GM12892 (cell line): ENCODE results near the gene SYT2.
"Not testable (repeated sequence)": the region's sequence is repeated elsewhere in the genome, so short reads cannot be mapped to it uniquely, and the experiment has no call there.

ENCODE experiments used
- DNase-seq: peaks from one replicate; pipeline ENCODE4 v3.0.0; 2011; ENCODE audit not compliant: insufficient read length
- FAIRE-seq: peaks from 2 replicates; lab custom pipeline; 2011; peaks lifted over from hg19 to GRCh38; lab: Jason Lieb, UNC
- POLR2A ChIP-seq: IDR thresholded peaks from 2 replicates; pipeline ENCODE4 v1.6.1; 2011; ENCODE audit warnings: low read depth, low read length, control low read depth
- POLR2AphosphoS5 ChIP-seq: IDR thresholded peaks from 2 replicates; pipeline ENCODE4 v1.6.1; 2011; ENCODE audit warnings: low read depth, low read length, control low read depth
- TAF1 ChIP-seq: IDR thresholded peaks from 2 replicates; pipeline ENCODE4 v1.6.1; 2011; ENCODE audit warnings: low read depth, mild to moderate bottlenecking, control low read depth, low read length, borderline replicate concordance

Gene SYT2

DNA sequence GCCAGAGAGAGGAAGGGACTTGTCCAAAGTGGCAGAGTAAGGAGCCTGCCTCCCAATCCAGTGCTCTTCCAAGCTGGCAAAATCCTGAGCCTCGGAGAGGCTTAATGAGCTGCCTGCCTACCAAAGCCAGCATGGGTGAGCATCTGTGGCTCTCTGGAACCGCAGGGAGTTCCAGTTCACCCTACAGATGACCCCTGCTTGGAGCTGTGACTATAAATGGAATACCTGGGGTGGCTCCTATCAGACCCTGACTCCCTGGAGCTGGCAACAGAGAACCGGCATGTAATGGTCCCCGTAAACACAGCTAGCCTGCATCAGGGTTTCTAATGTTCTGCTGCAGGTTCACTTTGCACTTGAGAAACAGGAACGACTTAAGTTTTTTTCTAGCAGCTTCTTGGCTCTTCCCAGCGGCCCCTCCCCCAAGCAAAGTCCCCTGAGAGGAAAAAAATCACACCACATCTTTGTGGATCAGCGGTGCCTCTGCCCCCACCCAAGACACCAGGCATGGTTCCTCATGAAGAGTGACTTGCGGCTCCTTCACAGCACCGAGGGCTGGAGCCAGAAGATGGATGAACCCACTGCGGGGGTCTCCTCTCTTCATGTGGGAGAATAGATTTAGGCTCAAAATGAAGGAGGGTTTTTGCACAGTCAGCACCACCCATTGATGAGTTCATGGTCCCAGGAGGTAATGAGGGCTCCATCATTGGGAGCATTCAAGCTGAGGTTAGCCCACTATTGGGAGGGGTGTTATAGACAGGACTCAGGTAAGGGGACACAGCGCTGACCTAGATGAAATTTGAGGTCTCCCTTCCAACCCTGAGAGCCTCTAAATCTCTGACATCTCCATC lies 79.0 kb downstream of the SYT2 start:
- DNase-seq (no peak), FAIRE-seq (no peak)
- TF ChIP-seq POLR2A (no peak), TAF1 (no peak), POLR2AphosphoS5 (no peak)

DNA sequence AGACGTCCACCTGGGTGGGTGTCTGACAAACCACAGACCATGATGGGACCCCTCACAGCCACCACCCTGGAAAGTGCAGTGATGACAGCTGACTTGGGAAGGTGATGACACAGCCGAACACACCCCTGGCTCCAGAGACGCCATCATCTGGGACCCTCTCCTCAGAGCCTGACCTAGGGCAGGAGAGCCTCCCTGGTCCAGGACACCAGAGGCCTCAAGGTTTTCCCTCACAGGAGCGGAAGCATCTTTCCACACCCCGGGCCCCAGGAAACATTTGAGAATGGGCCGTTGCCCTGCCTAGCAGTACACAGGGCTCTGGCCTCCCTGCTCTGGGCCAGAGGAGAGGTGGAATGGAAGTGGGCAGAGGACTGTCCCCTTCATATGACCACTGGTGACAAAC lies 79.7 kb downstream of the SYT2 start:
- no peak for FAIRE-seq
- no peak for DNase-seq
- TF ChIP-seq TAF1 (no peak), POLR2A (no peak), POLR2AphosphoS5 (no peak)

DNA sequence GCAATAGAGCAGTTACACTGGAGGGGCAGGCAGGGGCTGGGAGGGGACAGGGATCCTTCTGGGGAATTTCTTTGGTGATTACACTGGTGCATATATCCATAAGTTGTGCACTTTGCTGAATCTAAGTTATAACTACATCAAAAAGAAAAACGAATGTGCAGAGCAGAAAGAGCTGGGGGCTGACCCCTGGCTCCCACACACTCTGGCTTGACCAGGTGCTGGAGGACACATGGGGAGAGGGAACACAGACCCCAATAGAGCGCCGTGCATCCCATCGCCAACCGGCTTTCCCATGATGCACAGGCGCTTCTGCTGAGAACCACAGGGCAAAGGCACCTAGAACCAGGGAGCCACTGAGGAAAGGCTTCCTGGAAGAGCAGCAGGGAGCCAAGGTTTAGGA lies 80.2 kb downstream of the SYT2 start:
- DNase-seq, FAIRE-seq: not testable (repeated sequence)

DNA sequence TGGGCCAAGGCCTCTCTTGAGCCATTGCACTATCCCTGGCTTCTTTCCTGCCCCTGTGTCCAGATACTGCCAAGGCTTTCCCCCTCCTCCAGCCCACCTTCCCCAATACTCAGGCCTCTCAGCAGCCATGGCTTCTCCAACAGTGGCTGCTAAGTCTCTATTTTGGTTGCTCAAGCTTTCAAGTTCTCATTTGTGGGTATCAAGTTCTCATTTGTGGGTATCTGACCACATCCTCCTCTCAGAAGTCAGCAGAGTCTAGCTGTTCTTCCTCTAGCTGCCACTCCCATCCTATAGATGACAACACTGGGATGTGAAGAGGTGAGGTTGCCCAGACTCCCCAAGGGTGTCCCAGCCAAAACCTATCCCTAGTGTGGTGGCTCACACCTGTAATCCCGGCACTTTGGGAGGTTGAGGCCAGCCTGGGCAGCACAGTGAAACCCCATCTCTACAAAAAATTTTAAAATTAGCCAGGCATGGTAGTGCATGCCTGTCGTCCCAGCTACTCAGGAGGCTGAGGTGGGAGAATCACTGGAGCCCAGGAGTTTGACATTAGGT lies 80.9 kb downstream of the SYT2 start:
- FAIRE-seq, DNase-seq: not testable (repeated sequence)

DNA sequence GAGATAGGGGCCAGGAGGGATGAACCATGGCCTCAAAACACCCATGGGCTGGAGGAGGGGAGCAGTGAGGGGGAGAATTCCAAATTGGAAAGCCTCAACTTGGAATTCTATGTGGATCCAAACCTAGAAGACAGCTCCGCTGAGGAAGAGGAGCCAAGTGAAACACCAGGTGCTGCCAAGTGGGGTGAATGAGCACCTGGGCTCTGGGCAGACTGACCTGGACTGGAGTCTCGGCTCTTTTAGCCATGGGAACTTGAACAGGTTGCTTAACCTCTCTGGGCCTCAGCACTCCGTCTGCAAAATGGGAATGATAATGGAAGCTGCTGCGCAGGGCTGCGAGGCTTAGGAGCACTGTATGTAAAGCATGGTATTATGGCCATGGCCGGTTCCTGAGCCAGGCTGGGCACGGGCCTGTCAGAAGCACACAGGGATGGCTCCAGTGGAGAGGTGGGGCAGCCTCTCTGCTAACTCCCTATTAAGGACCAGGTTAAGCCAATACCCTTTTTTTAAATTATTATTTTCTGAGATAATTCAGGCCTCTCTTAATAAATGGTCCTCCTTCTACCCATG lies 81.5 kb downstream of the SYT2 start:
- TF ChIP-seq POLR2A (no peak), POLR2AphosphoS5 (no peak), TAF1 (no peak)
- no peak for FAIRE-seq
- DNase-seq = no peak

DNA sequence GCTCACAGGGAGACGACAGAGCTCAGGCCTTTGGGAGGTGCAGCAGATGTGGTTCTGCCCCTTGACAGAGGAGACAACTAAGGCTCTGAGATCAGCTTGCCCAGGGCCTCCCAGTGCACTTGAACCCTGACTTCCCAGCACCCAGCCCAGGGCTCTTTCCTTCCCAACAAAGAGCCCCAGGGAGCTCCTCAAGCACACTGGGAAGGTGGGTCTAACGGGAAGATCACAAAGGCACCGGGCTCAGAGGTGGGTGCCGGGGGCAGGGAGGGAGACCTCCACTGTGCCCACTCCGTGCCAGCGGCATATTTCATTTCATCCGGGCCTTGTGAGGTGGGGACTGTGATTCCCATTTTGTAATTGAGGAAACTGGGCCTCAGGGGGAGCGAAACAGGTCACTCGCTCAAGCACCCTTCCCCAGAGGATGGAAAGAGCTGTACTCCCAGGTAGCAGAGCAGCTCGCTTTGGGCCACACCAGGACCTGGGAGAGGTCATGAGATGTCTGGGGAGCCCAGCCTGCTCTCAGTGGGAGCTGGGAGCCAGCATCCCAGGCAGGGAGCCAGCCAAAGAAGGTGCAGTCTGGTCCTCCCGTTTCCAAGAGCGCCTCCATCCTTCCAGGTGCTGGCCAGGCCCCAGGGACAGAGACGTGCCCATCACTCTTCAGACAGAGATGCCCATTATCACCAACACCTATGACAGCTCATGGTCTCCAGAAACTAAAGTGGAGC lies 82.3 kb downstream of the SYT2 start:
- FAIRE-seq (no peak), DNase-seq (no peak)
- no peak for TF ChIP-seq POLR2A
- no peak for TF ChIP-seq TAF1
- TF ChIP-seq POLR2AphosphoS5 = no peak

DNA sequence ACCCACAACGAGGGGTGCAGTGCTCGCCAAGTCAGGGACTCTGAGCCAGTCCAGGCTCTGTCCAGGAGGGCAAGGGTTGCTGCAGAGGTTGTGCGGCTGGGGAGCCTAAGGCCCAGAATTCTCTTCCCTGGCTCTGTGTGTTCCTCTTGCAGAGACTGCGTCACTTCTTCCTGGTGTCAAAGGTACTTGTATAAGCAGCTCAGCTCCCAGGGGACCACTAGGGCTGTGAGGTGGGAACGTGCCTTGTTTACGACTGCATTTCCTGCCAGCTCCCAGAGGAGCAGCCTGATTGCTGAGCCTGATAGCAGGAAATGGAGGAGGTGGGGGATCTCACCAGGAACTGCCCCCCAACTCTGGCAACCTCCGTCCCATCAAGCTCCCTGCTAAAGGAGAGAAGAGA lies 83.2 kb downstream of the SYT2 start:
- not testable (repeated sequence) for FAIRE-seq, DNase-seq

DNA sequence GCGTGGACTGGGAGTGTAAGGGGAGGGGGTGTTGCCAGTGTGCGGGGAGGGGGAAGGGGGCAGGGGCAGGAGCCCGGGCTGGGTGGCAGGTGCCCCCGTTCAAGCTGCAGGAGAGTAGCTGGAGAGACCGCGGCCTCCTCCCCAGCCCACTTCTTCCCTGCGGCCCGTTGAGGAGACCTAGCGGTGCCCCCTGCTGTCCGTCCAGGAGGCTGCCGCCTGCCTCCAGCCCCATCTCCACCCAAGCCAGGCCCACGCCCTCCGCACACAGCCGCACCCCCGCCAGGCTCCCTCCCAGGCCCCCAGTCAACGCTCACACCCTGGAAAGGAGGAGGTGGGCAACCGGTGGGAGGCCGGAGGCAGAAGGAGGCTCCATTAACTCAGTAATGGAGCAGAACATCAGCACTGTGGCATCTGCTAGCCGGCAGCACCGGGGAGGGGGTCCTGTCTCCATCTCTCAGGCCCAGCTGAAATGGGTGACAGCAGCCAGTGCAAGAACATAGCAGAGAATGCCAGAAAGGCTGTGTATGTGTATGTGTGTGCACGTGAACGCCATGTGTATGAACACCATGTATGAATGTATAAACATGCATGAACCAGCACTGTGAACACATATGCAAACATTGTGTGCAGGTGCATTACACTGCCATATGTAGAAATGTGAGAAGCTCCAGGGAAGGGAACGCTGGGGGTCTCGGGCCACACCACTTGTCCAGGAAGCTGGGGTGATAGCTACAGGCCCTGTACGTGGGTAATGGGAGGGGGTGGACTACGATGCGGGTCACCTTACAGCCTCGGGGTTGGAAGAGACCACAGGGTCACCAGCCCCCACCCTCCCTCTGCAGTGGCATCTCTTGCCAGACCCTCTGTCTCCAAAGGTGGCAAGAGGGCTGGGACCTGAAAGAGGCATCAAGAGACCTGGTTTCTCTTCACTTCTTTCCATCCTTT lies 84.6 kb downstream of the SYT2 start:
- DNase-seq = peak; percentile 84
- TF ChIP-seq POLR2AphosphoS5 (no peak), POLR2A (no peak), TAF1 (no peak)
- FAIRE-seq = no peak

DNA sequence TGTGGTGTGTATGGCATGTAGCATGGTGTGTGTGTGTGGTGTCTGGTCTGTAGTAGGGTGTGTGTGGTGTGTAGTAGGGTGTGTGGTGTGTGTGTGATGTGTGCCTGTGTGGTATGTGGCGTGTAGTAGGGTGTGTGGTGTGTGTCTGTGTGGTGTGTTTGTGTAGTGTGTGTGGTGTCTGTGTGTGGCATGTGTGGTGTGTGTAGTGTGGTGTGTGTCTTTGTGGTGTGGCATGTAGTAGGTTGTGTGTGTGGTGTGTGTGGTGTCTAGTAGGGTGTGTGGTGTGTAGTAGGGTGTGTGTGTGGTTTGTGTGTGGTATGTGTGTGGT lies 85.5 kb downstream of the SYT2 start:
- no peak for DNase-seq
- FAIRE-seq = peak; percentile 97
- TF ChIP-seq POLR2AphosphoS5 (no peak), POLR2A (no peak), TAF1 (no peak)

DNA sequence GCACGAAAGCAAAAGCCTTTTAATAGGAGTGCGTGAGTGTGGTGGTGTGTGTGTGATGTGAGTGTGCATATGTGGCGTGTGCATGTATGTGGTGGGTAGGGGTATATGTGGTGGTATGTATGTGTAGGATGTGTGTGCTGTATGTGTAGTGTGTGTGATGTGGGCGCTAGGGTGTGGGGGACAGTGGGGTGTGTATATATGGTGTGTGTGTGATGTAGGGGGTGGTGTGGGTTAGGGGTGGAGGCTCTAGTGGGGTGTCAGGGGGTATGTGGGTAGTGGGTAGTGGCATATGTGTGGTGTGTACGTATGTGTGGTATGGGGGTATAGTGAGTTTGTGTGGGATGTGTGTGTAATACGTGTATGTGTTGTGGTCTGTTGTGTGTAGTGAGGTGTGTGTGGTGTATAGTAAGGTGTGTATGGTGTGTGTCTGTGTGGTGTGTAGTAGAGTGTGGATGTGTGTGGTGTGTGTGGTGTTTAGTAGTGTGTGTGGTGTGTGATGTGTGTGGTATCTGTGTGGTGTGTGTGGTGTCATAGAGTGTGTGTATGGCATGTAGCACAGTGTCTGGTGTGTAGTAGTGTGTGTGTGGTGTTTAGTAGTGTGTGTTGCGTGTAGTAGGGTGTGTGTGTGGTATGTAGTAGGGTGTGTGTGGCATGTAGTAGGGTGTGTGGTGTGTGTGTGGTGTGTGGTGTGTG lies 86.0 kb downstream of the SYT2 start:
- no peak for DNase-seq
- FAIRE-seq = peak; percentile 30
- TF ChIP-seq TAF1 (no peak), POLR2AphosphoS5 (no peak), POLR2A (no peak)

DNA sequence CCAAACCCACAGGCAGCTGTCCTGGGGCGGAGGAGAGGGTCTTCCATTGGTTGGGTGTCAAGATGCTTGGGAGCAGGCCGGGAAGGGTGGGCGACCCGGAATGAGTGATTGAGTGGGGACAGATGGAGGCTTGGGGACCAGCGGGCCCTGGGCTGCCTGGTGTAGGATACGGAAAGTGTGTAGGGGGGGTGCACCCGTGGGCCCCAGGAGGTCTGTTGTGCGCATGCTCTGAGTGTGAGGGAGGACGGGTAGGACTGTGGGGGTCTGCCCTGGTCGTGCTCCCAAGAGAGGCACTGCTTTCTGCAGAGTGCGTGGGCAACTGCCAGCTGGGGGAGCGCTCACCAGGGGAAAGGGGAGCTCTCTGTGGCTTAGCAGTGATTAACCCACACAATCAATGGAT lies 86.8 kb downstream of the SYT2 start:
- not testable (repeated sequence) for DNase-seq, FAIRE-seq

DNA sequence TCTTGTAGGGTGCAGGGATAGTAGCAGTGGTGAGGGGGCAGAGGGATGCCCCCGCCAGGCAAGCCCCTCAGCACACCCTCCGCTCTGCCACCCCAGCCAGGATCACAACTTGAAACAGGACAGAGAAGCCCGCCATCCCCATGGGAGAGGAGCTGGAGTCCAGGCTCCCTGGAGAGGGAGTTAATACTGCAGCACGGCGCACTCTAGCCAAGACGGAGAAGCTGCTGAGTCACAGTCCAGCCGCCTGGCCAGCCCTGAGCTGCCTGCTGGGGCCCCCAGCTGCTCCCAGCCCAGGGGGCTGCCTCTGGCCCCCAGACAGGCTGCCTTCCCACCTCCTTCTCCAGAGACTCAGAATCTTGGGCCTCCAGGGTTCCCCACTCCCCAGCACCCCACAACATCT lies 87.2 kb downstream of the SYT2 start:
- no peak for FAIRE-seq
- DNase-seq = no peak
- TF ChIP-seq POLR2A (no peak), TAF1 (no peak), POLR2AphosphoS5 (no peak)
